Muscle layer of colon (tissue), 2 donors: Measurements from ENCODE around the gene PHKG1.
"Not testable (repeated sequence)": the region's sequence is repeated elsewhere in the genome, so short reads cannot be mapped to it uniquely, and the experiment has no call there.

Experiments
- H3K27ac ChIP-seq: one replicate; pipeline ENCODE4 v1.7.0; 2013; ENCODE audit warnings: low read depth, mild to moderate bottlenecking, low read length, moderate library complexity
- H3K27me3 ChIP-seq, 2 donors: one replicate each; pipeline ENCODE4 v1.7.0; 2013; ENCODE audit warnings: low read length in 2 of 2, mild to moderate bottlenecking in 2 of 2; ENCODE audit not compliant: insufficient read depth in 2 of 2, control insufficient read depth in 1 of 2
- H3K36me3 ChIP-seq: one replicate; pipeline ENCODE4 v1.7.0; 2013; ENCODE audit warnings: mild to moderate bottlenecking, low read length; ENCODE audit not compliant: insufficient read depth
- H3K4me1 ChIP-seq: one replicate; pipeline ENCODE4 v1.7.0; 2013; ENCODE audit warnings: mild to moderate bottlenecking, low read length; ENCODE audit not compliant: insufficient read depth
- H3K4me3 ChIP-seq, 2 donors: one replicate each; pipeline ENCODE4 v1.7.0; 2013; ENCODE audit warnings: low read length in 2 of 2, low read depth in 1 of 2, mild to moderate bottlenecking in 1 of 2, moderate library complexity in 1 of 2
- H3K9ac ChIP-seq: one replicate; pipeline ENCODE4 v1.7.0; 2013; ENCODE audit warnings: low read length
- H3K9me3 ChIP-seq: one replicate; pipeline ENCODE4 v1.7.0; 2013; ENCODE audit warnings: mild to moderate bottlenecking, low read length
- donor health status: abdominal sarcoma.
- donor health status: Adenocarcinoma of cecum.

Gene PHKG1

DNA sequence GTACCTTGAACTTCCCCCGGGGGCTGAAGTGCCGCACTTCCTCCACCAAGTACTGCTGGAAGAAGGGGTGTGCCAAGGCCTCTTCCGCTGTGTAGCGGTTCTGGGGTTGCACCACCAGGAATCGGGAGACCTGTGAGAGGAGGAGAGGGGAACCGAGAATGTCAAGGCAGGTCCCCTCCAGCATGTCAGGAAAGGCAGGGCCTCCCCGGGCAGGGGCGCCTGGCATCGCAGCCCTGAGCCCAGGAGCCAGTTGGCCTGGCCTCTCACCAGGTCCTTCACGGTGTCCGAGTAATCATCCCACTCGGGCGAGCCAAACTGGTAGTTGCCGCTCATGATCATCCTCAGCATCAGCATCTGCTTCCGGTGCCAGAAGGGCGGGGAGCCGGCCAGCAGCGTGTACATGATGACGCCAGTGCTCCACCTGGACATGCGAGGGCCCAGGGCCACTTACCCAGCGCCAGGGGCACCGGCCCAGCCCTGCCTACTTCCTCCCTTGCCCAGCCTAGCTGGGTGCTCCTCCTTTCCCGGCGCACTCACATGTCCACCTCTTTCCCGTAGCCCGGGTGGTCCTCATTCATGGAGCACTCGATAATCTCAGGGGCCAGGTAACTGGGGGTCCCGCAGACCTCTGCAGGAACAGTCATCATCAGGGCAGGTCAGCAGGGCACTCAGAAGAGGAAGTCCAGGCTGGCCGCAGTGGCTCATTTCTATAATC lies 11.0 kb downstream of the PHKG1 start:
- Histone ChIP-seq H3K4me1 (peaks cover 32% of the 10 kb centered on the region), H3K36me3 (peaks cover 20% of the 10 kb centered on the region), H3K27ac (no peak overlapping the region), H3K27me3 (no peaks in the 10 kb centered on the region), H3K9ac (no peak overlapping the region), H3K4me3 (no peak overlapping the region), H3K9me3 (no peaks in the 10 kb centered on the region)

DNA sequence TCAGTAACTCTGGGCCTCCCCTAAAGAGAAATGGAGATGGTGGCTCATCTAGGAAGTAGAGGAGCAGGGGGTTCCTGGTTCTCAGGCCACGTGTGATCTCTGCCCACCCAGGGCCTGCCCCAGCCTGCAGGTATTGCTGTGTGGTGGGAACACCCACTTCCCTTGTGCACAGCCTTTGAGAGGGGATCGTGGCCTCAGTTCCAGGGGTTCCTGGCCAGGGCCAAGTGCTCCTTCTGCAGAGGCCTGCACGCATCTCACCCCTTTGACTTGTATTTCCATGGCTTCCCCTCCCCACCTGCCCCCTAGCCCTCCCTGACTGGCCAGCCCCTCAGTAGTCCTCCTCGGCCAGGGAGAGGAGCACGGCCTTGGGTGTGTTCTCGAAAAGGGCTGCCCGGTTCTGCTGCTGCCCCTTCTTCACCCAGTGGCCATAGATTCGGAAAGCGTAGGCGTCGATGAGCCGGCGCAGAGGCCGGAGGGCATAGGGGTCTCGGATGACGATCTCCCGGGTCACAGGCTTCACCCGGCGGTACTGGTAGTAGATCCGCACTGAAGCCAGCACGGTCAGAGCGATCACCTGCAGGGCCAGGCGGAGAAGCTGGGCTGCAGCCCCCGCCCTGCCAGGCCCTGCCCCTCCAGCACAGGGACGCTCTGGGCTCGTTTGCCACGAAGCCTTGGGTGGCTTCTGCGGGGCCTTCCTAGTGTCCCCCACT lies 11.9 kb downstream of the PHKG1 start:
- not testable (repeated sequence) for H3K27me3 ChIP-seq, H3K4me3 ChIP-seq, H3K9ac ChIP-seq, H3K9me3 ChIP-seq
- H3K36me3 ChIP-seq, result peaks cover 16% of the 10 kb centered on the region
- peaks cover 32% of the 10 kb centered on the region for H3K4me1 ChIP-seq
- H3K27ac ChIP-seq, result peak overlapping the region; percentile 79

DNA sequence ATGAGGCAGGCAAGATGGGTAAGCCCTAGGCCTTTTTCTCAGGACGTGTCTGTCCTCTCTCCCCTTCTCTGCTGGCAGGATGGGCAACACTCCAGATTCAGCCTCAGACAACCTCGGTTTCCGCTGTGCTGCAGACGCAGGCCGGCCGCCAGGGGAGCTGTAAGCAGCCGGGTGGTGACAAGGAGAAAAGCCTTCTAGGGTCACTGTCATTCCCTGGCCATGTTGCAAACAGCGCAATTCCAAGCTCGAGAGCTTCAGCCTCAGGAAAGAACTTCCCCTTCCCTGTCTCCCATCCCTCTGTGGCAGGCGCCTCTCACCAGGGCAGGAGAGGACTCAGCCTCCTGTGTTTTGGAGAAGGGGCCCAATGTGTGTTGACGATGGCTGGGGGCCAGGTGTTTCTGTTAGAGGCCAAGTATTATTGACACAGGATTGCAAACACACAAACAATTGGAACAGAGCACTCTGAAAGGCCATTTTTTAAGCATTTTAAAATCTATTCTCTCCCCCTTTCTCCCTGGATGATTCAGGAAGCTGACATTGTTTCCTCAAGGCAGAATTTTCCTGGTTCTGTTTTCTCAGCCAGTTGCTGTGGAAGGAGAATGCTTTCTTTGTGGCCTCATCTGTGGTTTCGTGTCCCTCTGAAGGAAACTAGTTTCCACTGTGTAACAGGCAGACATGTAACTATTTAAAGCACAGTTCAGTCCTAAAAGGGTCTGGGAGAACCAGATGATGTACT lies 13.1 kb downstream of the PHKG1 start:
- no peaks in the 10 kb centered on the region for H3K27me3 ChIP-seq
- peaks cover 35% of the 10 kb centered on the region for H3K4me1 ChIP-seq
- H3K36me3 ChIP-seq, result peaks cover 13% of the 10 kb centered on the region
- no peaks in the 10 kb centered on the region for H3K9me3 ChIP-seq
- H3K9ac ChIP-seq, result peak overlapping the region; percentile 29
- H3K4me3 ChIP-seq, result no peak overlapping the region
- peak overlapping the region; percentile 79 for H3K27ac ChIP-seq

DNA sequence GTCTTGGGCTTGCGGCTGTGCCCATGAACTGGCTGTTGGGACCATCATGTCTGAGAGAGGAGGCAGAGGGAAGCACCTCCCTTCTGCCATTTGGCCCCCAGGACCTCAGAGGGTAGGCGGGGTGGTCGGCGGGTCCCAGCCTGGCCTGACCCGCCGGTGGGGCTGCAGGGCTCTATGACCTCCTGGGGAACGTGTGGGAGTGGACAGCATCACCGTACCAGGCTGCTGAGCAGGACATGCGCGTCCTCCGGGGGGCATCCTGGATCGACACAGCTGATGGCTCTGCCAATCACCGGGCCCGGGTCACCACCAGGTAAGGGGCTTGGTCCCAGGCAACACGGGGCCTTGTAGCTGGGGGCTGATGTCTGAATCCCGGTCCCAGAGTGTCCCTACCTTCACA lies 14.6 kb downstream of the PHKG1 start:
- Histone ChIP-seq H3K4me3 (no peak overlapping the region), H3K36me3 (peaks cover 11% of the 10 kb centered on the region), H3K27ac (peak overlapping the region; percentile 20), H3K27me3 (no peaks in the 10 kb centered on the region), H3K9me3 (no peaks in the 10 kb centered on the region), H3K4me1 (peaks cover 29% of the 10 kb centered on the region), H3K9ac (no peak overlapping the region)

DNA sequence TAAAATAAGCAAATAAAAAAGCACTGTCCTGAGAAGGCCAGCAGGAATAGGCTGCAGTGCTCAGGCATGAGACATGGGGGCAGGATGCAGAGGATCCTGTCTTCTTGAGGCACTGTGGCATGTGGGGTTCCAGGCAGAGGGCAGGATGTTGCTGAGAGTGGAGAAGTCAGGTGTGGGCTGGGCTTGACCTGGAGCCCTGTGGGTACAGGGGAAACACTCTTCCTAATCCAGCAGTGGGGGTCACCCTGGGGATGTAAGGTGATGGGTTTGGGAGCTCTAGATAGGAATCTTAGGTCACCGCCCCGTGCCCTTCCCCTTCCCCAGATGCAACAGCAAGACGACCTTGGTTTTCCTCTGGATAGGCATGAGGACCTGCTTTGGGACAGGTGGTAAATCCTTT lies 15.1 kb downstream of the PHKG1 start:
- Histone ChIP-seq H3K27me3 (no peaks in the 10 kb centered on the region), H3K9me3 (no peaks in the 10 kb centered on the region), H3K27ac (peak overlapping the region; percentile 20), H3K4me1 (peaks cover 28% of the 10 kb centered on the region), H3K36me3 (peaks cover 16% of the 10 kb centered on the region), H3K9ac (no peak overlapping the region), H3K4me3 (no peak overlapping the region)

DNA sequence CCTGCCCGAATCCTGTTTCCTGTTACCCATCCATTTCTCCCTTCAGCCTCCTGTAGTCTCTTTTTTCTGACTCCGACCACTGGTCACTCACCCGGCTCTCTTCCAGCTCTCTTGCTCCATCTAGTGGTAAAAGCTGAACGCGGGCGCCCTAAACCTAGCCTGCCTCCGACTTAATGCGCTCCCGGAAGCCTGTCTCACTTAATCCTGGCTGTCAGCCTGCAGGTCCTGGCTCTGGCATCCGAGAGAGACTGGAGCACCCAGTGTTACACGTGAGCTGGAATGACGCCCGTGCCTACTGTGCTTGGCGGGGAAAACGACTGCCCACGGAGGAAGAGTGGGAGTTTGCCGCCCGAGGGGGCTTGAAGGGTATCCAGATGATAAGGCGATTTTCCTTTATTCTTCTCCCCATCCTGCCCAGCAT lies 18.4 kb downstream of the PHKG1 start:
- H3K27me3 ChIP-seq, result no peaks in the 10 kb centered on the region
- no peak overlapping the region for H3K9ac ChIP-seq
- no peak overlapping the region for H3K27ac ChIP-seq
- H3K9me3 ChIP-seq, result no peaks in the 10 kb centered on the region
- H3K4me1 ChIP-seq, result peaks cover 14% of the 10 kb centered on the region
- H3K4me3 ChIP-seq, result no peak overlapping the region
- peaks cover 26% of the 10 kb centered on the region for H3K36me3 ChIP-seq

DNA sequence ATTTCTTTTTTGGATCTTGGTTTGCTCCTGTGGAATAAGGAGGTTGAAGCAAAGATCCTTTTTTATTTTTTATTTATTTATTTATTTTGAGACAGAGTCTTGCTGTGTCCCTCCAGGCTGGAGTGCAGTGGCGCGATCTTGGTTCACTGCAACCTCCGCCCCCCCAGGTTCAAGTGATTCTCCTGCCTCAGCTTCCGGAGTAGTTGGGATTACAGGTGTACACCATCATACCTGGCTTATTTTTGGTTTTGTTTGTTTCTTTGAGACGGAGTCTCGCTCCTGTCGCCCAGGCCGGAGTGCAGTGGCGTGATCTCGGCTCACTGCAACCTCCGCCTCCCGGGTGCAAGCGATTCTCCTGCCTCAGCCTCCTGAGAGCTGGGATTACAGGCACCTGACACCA lies 26.4 kb downstream of the PHKG1 start:
- H3K4me3 ChIP-seq, H3K9ac ChIP-seq, H3K9me3 ChIP-seq, H3K27ac ChIP-seq, H3K4me1 ChIP-seq, H3K27me3 ChIP-seq: not testable (repeated sequence)
- H3K36me3 ChIP-seq, result peaks cover 35% of the 10 kb centered on the region

DNA sequence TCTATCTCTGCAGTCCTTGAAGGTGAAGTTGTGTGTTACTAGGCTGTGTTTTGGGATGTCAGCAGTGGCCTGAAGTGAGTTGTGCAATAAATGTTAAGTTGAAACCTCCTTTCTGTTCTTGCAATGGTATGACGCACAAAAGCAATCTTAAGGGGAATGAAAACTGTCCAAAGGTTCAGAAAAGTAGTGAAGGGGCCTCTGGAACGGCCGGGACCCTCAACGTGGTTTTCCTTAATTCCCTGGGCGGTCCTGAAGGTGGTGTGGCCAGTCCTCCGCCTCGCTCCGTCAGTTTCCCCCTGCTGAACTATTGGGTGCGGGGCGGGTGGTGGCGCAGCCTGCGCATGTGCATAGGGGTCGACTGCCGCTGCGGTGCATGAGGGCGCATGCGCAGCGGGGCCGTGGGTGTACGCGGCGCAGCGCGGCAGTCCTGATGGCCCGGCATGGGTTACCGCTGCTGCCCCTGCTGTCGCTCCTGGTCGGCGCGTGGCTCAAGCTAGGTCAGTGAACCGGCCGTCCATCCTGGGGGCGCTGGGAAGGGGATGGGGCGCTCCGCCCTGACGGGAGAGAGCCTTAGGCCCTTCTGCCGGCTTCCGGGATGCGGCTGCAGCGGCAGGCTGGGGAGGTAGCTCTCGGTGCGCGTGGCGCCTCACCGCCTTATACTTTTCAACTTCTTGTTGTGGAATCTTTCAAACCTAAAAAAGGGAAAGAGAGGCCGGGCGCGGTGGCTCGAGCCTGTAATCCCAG lies 28.7 kb downstream of the PHKG1 start, which contains the start of gene SUMF2:
Gene SUMF2, plus strand, starts transcription at position 405 of the 744 bp plus-strand sequence. Its CDS starts 26 bp downstream, at position 431.
- Histone ChIP-seq H3K4me3 (peak within 1 kb of the TSS; percentile 85 to 86), H3K36me3 (peaks cover 42% of the 10 kb centered on the region), H3K4me1 (peaks cover 6% of the 10 kb centered on the region), H3K27ac (peak within 1 kb of the TSS; percentile 99), H3K9me3 (no peaks in the 10 kb centered on the region), H3K9ac (peak within 1 kb of the TSS; percentile 35), H3K27me3 (no peaks in the 10 kb centered on the region)

DNA sequence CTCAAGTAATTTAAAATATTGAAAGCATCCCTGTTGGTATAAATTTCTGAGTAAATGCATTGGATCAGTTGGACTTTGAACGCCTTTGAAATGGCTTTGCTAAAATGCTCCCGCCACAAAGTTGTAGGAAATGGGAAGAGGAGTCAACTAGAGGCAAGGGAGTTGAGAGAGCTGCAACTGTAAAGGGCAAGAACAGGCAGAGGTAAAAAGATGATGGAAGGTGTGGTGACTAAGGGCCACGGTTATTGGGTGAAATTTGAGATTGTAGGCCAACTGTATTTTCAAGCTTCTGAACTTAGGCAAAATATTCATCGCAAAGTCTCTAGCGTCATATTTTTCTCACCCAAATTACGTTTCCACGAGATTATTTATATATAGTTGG lies 29.3 kb downstream of the PHKG1 start:
- H3K9ac ChIP-seq, result peak overlapping the region; percentile 35
- H3K27me3 ChIP-seq, result no peaks in the 10 kb centered on the region
- peaks cover 6% of the 10 kb centered on the region for H3K4me1 ChIP-seq
- H3K36me3 ChIP-seq, result peaks cover 40% of the 10 kb centered on the region
- peak overlapping the region; percentile 99 for H3K27ac ChIP-seq
- H3K4me3 ChIP-seq, result peak overlapping the region in 1 of 2 donors; percentile 85
- H3K9me3 ChIP-seq, result no peaks in the 10 kb centered on the region

DNA sequence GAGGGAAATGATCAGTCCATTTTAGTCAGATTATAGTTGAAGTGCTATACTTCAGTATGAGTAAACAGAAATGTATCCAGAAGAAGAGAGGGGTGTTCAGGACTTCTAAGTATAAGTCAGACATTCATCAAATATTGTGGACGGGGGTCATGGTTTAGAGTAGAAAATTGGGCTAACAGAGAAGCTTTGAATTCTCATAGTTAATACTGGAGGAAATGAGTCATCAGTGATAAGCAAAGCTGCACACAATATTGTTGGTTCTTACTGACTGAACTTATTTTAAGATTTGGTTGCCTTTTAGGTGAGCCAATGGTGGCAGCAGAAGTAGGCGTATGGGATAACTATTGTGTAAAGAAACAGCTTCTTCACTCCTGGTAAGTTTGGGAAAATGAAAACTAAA lies 30.4 kb downstream of the PHKG1 start:
- peaks cover 6% of the 10 kb centered on the region for H3K4me1 ChIP-seq
- H3K36me3 ChIP-seq, result peaks cover 51% of the 10 kb centered on the region
- no peak overlapping the region for H3K4me3 ChIP-seq
- no peaks in the 10 kb centered on the region for H3K9me3 ChIP-seq
- no peak overlapping the region for H3K27ac ChIP-seq
- H3K27me3 ChIP-seq, result no peaks in the 10 kb centered on the region
- no peak overlapping the region for H3K9ac ChIP-seq

DNA sequence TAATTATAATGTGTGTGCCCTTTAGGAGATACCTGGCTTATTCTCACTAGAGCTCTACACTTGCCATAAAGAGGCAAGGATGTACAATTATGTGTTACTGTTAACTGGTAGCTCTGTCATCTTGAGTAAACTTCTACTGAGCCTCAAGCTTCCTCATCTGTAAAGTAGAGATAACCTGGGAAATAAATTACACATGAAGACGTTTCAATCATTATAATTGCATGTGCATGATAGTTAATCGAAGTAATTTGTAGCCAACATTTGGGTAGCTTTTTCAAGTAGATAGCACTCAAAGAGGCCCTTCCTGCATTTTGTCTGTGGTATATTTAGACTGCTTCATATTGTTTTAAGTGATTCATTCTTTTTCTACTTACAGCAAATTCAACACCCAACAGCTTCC lies 38.8 kb downstream of the PHKG1 start:
- Histone ChIP-seq H3K27me3 (no peaks in the 10 kb centered on the region), H3K9ac (no peak overlapping the region), H3K36me3 (peaks cover 53% of the 10 kb centered on the region), H3K27ac (no peak overlapping the region), H3K4me1 (peaks cover 24% of the 10 kb centered on the region), H3K9me3 (no peaks in the 10 kb centered on the region), H3K4me3 (no peak overlapping the region)
